KOPT-K1 (cell line): ENCODE results near the gene PCDHB5.
"Not testable (repeated sequence)": the region's sequence is repeated elsewhere in the genome, so short reads cannot be mapped to it uniquely, and the experiment has no call there.

ENCODE experiments used
- H3K27ac ChIP-seq: fragments of 200-600 bp; sonication (generic); 2 replicates; pipeline ENCODE4 v1.5.1; 2016; ENCODE audit warnings: antibody characterized with exemption, mild to moderate bottlenecking, low read depth, low read length; ENCODE audit not compliant: poor library complexity, severe bottlenecking
- H3K36me3 ChIP-seq: fragments of 200-600 bp; sonication (generic); 2 replicates; pipeline ENCODE4 v1.5.1; 2017; ENCODE audit warnings: antibody characterized with exemption, mild to moderate bottlenecking, low read length, moderate library complexity; ENCODE audit not compliant: insufficient read depth
- H3K9me3 ChIP-seq: fragments of 200-600 bp; sonication (generic); 2 replicates; pipeline ENCODE4 v1.5.1; 2017; ENCODE audit warnings: antibody characterized with exemption, low read length, mild to moderate bottlenecking; ENCODE audit not compliant: insufficient read depth, poor library complexity, severe bottlenecking

Gene PCDHB5

DNA sequence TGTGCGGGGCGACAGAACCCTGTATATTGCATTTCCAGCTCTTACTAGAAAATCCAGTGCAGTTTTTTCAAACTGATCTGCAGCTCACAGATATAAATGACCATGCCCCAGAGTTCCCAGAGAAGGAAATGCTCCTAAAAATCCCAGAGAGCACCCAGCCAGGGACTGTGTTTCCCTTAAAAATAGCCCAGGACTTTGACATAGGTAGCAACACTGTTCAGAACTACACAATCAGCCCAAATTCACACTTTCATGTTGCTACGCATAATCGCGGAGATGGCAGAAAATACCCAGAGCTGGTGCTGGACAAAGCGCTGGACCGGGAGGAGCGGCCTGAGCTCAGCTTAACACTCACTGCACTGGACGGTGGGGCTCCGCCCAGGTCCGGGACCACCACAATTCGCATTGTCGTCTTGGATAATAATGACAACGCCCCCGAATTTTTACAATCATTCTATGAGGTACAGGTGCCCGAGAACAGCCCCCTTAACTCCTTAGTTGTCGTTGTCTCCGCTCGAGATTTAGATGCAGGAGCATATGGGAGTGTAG, 786 bp downstream of the PCDHB5 start:
- Histone ChIP-seq H3K36me3 (no peaks in the 10 kb centered on the region), H3K9me3 (peaks cover 22% of the 10 kb centered on the region), H3K27ac (no peak overlapping the region)

GRCh38 chr5:141137346-141137745, 2.3 kb downstream of the PCDHB5 start:
- H3K9me3 ChIP-seq = peaks cover 22% of the 10 kb centered on the region
- H3K36me3 ChIP-seq = not testable (repeated sequence)

DNA sequence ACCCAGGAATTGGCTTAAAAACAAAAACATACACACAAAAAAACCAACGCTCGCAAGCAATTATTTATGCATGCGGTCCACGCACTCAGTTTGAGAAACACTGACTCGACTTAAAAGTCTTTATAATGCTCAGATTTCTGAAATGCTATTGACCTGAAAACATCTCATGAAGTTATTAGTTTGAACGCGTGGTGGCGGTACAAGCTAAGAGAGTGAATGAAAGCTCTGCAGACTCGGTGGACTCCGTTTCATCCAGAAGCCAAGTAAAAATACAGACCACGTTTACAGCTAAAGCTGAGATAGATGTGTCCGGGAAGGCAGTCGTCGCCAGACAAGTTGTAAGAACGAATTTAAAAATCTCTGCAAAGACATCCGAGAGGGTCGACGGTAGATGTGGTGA, 14.8 kb downstream of the PCDHB5 start, which contains the start of gene PCDHB6:
TSS of gene PCDHB6 (plus strand) at position 246 of the 400 bp plus-strand sequence. CDS start 201 bp downstream, outside the sequence.
- no peak within 1 kb of the TSS for H3K27ac ChIP-seq
- H3K36me3 ChIP-seq = no peaks in the 10 kb centered on the region
- H3K9me3 ChIP-seq = no peaks in the 10 kb centered on the region

More at GRCh38 chr5:141137346-141137745, 2.3 kb downstream of the PCDHB5 start:
- H3K27ac ChIP-seq = not testable (repeated sequence)

GRCh38 chr5:141150224-141150992, 15.4 kb downstream of the PCDHB5 start:
- no peaks in the 10 kb centered on the region for H3K9me3 ChIP-seq
- H3K36me3 ChIP-seq = no peaks in the 10 kb centered on the region
- no peak overlapping the region for H3K27ac ChIP-seq

DNA sequence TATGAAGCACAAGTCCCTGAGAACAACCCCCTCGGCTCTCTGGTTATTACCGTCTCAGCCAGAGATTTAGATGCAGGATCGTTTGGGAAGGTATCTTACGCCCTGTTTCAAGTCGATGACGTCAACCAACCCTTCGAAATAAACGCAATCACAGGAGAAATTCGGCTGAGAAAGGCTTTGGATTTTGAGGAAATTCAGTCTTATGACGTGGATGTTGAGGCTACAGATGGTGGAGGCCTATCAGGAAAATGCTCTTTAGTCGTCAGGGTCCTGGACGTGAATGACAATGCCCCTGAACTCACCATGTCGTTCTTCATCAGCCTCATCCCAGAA, 16.0 kb downstream of the PCDHB5 start:
- H3K36me3 ChIP-seq = no peaks in the 10 kb centered on the region
- H3K9me3 ChIP-seq = no peaks in the 10 kb centered on the region
- no peak overlapping the region for H3K27ac ChIP-seq

- not testable (repeated sequence) for H3K36me3 ChIP-seq, H3K27ac ChIP-seq, H3K9me3 ChIP-seq
Measured at GRCh38 chr5:141151632-141152031, 16.6 kb downstream of the PCDHB5 start.

DNA sequence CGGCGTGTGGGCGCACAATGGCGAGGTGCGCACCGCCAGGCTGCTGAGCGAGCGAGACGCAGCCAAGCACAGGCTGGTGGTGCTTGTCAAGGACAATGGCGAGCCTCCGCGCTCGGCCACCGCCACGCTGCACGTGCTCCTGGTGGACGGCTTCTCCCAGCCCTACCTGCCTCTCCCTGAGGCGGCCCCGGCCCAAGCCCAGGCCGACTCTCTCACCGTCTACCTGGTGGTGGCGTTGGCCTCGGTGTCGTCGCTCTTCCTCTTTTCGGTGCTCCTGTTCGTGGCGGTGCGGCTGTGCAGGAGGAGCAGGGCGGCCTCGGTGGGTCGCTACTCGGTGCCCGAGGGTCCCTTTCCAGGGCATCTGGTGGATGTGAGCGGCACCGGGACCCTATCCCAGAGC, 17.1 kb downstream of the PCDHB5 start:
- H3K9me3 ChIP-seq, H3K27ac ChIP-seq, H3K36me3 ChIP-seq: not testable (repeated sequence)

- Histone ChIP-seq H3K9me3 (no peaks in the 10 kb centered on the region), H3K27ac (no peak overlapping the region), H3K36me3 (no peaks in the 10 kb centered on the region)
Measured at GRCh38 chr5:141155540-141156374, 20.8 kb downstream of the PCDHB5 start.

DNA sequence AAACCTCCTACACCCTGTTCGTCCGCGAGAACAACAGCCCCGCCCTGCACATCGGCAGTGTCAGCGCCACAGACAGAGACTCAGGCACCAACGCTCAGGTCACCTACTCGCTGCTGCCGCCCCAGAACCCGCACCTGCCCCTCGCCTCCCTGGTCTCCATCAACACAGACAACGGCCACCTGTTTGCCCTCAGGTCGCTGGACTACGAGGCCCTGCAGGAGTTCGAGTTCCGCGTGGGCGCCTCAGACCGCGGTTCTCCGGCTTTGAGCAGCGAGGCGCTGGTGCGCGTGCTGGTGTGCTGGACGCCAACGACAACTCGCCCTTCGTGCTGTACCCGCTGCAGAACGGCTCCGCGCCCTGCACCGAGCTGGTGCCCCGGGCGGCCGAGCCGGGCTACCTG, 22.4 kb downstream of the PCDHB5 start:
- not testable (repeated sequence) for H3K36me3 ChIP-seq, H3K27ac ChIP-seq, H3K9me3 ChIP-seq

GRCh38 chr5:141157901-141158300, 22.9 kb downstream of the PCDHB5 start:
- H3K27ac ChIP-seq, H3K36me3 ChIP-seq, H3K9me3 ChIP-seq: not testable (repeated sequence)

- Histone ChIP-seq H3K27ac (no peak within 1 kb of the TSS), H3K36me3 (no peaks in the 10 kb centered on the region), H3K9me3 (no peaks in the 10 kb centered on the region)
Measured at GRCh38 chr5:141172381-141173204, 37.6 kb downstream of the PCDHB5 start, which contains the start of gene PCDHB7. Gene PCDHB7, plus strand, starts transcription at chr5:141172644. Its CDS starts 192 bp downstream, at chr5:141172836.

DNA sequence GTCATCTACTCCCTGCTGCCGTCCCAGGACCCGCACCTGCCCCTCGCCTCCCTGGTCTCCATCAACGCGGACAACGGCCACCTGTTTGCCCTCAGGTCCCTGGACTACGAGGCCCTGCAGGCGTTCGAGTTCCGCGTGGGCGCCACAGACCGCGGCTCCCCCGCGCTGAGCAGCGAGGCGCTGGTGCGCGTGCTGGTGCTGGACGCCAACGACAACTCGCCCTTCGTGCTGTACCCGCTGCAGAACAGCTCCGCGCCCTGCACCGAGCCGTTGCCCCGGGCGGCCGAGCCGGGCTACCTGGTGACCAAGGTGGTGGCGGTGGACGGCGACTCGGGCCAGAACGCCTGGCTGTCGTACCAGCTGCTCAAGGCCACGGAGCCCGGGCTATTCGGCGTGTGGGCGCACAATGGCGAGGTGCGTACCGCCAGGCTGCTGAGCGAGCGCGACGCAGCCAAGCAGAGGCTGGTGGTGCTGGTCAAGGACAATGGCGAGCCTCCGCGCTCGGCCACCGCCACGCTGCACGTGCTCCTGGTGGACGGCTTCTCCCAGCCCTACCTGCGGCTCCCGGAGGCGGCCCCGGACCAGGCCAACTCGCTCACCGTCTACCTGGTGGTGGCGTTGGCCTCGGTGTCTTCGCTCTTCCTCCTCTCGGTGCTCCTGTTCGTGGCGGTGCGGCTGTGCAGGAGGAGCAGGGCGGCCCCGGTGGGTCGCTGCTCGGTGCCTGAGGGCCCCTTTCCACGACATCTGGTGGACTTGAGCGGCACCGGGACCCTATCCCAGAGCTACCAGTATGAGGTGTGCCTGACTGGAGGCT, 39.5 kb downstream of the PCDHB5 start:
- H3K9me3 ChIP-seq, H3K27ac ChIP-seq, H3K36me3 ChIP-seq: not testable (repeated sequence)

- Histone ChIP-seq H3K36me3 (no peaks in the 10 kb centered on the region), H3K9me3 (no peaks in the 10 kb centered on the region), H3K27ac (no peak overlapping the region)
Measured at GRCh38 chr5:141175933-141176332, 40.9 kb downstream of the PCDHB5 start.

- not testable (repeated sequence) for H3K9me3 ChIP-seq
Measured at GRCh38 chr5:141177577-141178191, 42.7 kb downstream of the PCDHB5 start, which contains the start of gene PCDHB8. Gene PCDHB8, plus strand, starts transcription at chr5:141177790. Its CDS starts 245 bp downstream, at chr5:141178035.

More at GRCh38 chr5:141177577-141178191, 42.7 kb downstream of the PCDHB5 start, which contains the start of gene PCDHB8:
- H3K36me3 ChIP-seq, H3K27ac ChIP-seq: not testable (repeated sequence)
